Suppressor macrophage treated with lipopolysaccharide for 4 hours (primary cell): ENCODE results near the gene HASPIN.

Experiments used
- DNase-seq: peaks from one replicate; pipeline ENCODE4 v3.0.0-alpha.2; 2020

The HASPIN gene

DNA sequence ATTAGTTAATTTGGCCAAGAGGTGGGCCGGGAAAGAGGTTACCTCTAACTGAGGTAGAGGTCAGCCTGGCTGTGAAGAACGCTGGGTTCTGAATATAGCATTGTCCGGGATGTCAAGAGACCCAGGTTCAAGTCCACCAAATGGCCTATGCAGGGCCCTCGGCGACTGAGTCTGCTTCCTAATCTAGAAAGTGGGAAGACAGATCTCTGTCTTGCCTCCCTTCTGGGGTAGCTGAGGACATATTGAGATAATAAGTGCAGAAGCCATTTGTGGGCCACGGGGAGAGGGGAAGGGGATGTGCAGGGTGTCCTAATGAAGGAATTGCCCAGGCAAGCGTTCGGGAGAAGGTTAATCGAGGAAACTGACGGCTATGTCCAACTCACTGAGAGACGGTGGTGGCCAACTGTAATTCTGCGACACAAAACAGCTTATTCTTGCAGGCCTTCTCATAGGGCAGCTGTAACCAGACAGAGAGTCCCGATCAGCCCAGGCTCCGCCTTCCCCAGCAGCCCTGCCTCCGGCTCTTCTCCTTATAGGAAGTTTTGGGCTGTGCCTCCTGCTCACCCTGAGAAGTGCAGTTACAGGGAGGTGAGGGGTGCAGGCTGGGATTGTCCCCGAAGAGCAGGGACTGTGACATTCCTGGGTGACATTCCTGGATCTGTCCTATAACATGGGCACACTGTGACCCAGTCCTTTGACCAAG lies 15.9 kb downstream of the HASPIN start:
- no peak for DNase-seq

DNA sequence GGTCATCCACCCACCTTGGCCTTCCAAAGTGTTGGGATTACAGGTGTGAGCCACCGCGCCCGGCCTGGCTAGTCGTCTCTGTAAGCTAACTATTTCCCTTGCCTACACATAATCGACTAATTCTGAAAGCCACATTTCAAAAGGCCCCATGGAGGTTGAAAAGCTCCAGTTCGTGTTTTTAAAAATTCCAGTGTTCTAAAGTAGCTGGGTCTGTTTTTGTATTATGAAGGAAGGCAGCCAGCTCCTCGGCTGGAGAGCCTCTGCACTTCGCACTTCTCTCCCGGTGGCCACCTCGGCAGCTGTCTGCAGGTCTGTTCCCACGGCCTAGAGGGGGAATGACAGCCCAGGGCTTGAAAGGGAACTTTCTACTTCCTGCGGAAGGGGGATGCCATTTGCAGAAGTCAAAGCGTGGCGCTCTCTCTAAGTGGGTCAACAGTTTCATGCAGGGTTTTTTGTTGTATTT lies 16.9 kb downstream of the HASPIN start:
- DNase-seq = peak; percentile 54

DNA sequence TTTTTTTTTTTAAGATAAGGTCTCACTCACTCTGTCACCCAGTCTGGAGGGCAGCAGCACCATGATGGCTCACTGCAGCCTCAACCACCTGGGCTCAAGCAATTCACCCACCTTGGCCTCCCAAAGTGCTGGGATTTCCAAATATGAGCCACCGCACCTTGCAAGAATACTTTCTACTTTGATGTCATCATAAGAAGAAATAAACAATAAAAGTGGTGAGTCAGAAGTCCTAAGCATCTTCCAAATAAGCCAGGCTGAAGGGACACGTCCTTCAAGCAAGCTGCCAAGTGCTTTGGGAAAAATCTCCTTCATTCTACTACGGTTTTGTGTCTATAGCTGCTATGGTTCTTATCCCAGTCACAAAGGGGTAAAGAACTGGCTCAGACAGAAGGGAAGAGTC lies 20.3 kb downstream of the HASPIN start:
- no peak for DNase-seq

DNA sequence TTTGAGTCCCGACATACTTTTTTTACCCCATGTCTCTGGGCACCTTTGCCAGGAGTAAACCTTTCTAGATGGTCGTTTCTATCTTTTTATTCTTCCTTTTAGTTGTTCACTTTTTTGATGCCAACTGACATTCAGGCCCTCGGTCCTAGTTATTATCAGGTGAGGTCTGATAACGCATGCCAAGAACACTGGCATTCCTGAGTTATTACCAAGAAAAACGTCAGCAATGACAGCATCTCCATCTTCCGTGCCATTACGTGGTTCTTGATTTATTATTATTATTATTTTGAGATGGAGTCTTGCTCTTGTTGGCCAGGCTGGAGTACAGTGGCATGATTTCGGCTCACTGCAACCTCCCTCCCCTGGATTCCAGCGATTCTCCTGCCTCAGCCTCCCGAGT lies 21.4 kb downstream of the HASPIN start:
- no peak for DNase-seq

DNA sequence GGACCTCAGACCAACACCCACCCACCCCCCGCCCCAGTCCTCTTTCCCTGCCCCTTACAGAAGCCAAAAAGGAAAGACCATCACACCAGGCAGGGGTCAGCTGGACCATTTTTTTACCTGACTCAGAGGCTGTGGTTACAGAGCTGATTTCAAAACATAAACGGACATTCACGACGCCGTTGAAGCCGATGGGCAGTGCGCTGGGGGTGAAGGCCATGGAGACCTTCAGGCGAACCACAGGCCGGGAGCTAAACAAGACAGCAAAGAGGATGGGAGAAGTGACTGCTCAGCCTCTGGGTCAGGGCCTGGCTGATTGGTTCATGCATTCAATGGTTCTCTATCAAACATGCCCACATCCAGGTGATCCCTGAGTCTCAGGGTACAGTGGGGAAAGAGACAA lies 24.1 kb downstream of the HASPIN start:
- DNase-seq = no peak

DNA sequence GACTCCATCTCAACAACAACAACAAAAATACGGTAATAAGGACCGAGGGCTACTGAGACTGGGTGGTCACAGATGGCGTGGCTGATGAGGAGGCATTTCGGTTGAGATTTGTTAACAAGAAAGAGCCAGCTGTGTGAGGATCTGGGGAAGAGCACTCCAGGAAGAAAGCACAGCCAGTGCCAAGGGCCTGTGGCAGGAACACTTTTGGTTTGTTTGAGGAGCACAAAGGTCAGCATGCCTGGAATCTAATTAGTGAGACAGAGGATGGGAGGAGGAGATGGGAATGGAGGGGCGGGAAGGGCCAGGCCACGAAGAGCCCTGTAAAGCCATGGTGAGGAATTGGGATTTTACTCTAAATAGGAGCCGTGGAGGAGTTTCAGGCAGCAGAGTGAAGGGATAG lies 24.9 kb downstream of the HASPIN start:
- no peak for DNase-seq

DNA sequence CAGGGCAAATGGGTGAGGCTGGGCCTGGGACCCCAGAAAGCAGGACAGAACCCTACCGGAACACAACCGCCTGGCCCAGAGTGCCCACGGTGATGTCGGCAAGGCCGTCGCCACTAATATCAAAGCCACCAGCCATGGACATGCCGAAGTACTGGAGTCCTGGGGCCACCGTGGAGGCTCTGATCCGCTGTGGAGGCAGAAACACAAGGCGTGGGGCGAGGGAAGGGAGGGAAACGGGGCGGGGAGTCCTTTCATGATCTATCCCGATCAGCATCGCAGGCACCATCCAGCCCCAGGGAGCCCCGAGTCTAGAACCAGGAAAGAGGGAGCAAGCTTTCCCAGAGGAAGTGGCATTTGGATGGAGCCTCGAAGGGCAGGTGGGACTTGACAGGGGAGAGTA lies 26.6 kb downstream of the HASPIN start:
- DNase-seq = no peak

DNA sequence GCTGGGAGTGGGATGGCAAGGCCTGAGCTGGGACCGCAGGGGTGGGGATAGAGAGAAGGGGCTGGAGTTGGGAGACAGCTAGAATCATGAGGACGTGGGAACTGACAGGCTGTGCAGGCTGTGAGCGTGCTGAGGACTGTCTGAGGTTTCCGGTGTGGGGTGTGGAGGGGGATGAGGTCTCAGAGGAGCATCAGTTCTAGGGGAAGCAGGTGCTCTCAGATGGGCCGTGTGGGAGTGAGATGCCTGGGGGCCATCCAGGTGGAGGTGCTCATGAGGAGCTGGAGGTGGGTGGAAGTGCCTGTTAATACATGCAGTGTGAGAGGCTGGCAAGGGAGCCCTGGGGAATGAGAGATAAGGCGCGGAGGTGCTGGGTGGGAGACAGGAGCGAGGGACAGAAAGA lies 27.2 kb downstream of the HASPIN start:
- DNase-seq = no peak

DNA sequence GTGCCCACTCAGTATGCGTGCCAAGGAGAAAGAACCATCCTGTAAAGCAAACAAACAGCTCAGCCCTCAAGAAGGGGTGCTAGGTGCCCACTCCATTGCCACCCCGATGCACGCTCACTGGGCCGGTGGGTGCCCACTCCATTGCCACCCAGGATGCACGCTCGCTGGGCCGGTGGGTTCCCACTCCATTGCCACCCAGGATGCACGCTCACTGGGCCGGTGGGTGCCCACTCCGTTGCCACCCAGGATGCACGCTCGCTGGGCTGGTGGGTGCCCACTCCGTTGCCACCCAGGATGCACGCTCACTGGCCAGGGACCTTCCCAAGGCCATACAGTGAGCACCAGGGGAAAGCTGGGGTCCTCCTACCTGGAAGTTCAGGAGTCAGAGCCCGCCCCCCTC lies 28.1 kb downstream of the HASPIN start:
- no peak for DNase-seq

DNA sequence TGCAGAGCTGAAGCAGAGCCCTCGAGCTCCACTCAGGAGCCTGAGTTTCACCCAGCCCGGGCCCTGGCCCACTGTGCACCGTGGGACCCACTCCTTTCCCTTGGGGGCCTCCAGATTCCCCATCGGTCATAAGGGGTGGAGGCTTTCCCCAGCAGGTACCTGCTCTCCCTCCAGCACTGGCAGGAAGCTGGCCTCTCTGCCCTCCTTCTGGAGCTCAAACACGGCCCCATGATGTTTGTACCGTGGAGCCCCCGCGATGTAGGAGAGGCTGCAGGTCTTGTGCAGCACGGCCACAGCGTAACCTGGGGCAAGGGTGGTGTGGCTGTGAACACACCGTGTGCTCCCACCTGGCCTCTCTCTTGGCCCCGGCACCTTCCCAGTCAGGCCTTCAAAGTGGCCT lies 29.9 kb downstream of the HASPIN start:
- DNase-seq = no peak

DNA sequence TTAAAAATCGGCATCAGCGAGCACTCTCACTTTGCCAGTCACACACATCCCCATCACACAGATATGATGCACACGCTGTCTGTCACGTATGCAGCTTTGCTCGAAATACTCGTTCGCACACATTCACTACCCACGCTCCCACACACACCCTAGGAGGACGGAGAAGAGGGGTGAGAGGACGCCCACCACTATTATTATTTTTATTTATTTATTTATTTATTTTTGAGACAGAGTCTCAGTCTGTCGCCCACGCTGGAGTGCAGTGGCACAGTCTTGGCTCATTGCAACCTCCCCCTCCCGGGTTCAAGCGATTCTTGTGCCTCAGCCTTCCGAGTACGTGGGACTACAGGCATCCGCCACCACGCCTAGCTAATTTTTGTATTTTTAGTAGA lies 30.4 kb downstream of the HASPIN start:
- no peak for DNase-seq

DNA sequence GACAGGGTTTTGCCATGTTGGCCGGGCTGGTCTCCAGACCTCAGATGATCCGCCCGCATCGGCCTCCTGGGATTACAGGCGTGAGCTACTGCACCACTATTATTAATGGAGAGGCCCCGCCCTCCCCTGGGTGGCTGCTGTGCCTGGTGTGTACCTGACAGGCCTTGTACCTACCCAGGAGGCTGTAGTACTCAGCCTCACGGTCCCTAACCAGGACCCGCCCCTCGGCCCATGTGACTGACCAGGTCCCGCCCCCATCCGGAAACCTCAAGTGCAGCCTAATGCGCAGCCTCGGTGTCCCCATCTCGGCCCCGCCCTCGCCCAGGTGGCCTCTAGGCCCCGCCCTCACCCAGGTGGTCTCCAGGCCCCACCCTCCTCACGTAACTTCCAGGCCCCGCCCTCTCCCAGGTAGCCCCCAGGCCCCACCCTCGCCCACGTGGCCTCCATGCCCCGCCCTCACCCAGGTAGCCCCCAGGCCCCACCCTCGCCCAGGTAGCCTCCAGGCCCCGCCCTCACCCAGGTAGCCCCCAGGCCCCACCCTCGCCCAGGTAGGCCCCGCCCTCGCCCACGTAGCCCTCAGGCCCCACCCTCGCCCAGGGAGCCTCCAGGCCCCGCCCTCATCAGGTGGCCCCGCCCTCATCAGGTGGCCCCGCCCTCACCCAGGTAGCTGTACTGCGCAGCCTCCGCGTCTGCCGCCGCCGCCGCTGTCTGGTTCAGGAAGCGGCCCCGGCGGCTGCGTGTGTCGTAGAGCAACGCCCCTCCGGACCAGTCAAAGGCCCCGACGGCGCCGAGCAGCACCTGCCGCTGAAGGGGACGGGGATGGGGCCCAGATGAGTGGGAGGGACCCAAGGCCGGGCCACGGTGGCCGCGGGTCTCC lies 31.0 kb downstream of the HASPIN start:
- no peak for DNase-seq

DNA sequence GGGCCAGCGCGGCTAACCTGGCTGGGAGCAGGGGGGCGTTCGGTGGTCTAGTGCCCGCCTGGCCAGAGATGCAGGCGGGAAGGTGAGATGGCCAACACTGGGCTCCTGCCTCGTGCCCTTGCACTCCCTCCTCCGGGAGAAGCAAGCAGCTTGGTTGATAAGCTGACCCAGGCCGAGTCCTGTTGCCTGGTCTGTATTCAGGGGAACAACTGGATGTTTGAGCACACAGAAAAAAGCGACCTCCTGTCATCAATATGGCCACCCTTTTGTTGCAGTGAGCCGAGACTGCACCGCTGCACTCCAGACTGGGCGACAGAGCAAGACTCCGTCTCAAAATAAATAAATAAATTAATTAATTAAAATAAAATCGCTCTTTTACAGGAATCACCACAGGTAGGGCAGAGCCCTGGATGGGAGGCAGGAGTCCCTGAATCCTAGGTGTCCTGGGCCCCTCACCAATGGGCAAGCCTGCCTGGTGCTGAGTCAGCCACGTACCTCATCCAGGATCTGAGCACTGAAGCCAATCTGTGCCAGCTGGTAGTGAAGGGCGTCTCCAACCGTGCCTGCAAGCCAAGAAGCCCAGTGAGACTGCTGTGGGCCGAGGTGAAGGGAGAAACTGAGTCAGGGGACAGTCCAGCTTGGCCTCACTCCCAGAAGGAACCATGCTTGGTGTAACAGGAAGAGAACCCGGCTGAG lies 31.8 kb downstream of the HASPIN start:
- no peak for DNase-seq

DNA sequence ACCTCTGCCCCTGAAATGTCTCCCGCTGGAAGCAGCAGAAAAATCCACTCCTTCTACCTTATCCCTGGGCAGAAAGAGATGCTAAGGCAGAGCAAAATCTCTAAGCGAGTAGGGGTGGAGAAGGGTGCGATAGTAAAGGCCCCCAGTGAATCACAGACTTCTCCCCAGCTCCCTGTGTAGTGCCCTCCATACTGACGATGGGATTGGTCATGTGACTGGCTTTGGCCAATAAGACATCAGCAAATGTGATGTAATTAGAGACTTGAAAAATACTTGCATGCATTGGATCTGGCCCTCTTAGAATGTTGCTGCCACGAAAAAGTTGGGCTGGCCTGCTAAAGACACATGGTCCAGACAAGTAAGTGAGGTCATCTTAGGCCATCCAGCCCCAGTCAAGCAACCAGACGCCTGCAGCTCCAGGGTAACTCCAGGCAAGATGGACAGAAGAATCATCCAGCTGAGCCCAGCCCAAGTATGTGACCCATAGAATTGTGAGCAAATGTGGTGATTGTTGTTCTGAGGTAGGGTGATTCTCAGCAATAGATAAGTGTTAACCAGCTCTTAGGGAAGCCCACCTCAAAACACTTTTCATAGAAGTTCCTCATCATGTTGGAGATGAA lies 36.0 kb downstream of the HASPIN start:
- no peak for DNase-seq

DNA sequence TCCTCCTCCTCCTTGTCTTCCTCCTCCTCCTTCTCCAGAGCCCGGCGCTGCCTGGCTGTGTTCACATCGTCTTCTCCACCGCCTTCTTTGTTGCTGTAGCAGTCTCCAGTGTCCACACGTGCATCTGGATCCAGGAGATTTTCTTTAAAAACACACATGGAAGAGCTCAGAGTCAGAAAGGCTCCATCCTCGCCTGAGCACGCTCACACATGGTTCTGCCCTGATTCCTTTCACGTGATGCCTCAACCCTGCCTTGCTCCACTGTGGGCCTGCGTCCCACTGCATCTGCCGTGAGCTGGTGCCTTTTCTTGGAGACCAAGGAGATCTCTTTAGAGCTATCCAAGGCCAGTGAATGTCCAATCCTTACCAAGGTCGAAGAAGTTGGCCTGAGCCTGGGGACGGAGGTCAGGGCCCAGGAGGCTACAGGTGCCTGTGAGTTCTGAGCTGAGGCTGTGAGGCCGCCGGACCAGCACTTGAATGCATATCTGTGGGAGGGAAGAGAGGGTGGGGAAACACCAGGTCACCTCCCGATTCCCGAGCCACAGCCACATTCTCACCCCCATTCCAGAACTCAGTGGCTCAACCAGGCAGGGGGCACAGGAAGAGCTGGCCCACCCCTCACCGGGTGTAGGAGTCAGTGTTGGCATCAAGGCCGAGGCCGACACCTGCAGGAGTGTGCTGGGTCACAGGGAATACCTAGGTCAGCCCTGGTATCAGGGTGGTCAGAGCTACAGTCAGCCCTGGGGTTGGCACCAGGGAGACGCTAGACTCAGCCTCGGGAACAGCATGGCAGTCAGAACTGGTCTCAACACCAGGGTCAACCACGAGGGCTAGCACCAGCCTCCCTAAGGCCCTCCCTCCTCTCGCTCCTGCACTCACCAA lies 37.6 kb downstream of the HASPIN start:
- DNase-seq = no peak

DNA sequence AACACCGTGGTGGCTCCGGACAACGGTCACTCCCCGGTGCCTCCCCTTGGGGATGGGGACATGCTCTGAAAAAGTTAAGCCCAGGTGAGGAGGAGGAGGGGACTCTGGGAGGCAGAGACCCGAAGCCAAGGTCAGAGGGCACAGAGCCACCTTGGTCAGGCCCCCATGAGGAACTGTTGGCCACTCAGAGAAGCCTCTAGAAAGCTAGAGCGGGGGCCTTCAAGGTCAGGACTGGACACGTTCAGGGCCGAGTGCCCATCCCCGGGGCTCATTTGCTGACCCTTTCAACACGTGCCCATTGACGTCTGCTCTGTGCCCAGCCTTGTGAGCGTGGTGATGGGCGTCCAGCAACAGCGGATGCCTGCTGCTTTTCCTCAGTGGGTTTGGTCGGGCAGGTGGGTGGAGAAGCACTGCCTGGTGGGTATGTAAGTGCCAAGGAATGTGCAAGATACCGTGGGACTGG lies 38.2 kb downstream of the HASPIN start:
- no peak for DNase-seq

DNA sequence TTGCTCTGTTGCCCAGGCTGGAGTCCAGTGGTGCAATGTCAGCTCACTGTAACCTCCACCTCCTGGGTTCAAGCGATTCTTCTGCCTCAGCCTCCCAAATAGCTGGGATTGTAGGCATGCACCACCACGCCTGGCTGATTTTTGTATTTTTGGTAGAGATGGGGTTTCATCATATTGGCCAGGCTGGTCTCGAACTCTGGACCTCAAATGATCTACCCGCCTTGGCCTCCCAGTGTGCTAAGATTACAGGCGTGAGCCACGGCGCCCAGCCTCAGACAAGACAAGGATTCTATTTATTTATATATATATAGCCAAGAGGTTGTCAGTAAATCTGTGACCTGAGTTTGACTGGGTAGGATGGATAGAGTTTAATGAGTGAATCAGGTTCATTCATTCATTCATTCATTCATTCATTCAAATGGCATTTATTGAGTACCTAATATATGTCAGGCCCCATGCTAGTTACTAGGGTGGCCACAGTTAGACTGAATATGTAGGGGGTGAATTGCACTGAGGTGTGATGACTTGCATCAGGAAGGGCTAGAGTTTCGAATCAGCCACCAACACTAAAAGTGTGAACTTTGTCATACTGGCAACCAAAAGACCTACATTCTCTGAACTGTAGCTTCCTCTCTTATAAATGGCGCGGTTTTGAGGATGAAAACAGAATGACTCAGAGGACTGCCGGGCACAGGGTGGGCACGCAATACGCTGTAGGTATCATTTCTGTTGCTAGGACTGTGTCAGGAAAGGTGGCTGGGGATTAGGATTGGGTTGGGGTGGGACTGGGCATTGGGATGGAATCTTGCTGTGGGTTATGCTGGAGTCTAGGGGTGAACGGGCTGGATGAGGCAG lies 39.4 kb downstream of the HASPIN start:
- peak; percentile 43 for DNase-seq

DNA sequence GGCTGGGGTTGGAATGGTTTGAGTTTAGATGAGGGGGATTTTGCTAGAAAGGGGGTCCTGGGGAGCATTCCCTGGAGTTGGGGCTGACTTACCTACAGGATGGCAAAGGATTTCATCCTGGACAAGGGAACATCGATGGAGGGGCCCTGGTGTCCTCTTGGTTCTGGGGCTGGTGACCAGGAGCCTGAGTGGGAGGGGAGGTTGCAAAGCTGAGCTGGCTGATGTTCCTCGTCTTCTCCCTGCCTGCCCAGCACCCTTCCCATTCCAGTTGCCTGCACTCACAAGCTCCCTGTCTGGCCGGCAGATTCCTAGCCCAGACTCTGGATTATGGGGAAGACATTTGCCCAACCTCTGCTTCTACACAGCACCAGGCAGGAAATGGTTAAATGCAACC lies 40.1 kb downstream of the HASPIN start:
- no peak for DNase-seq

DNA sequence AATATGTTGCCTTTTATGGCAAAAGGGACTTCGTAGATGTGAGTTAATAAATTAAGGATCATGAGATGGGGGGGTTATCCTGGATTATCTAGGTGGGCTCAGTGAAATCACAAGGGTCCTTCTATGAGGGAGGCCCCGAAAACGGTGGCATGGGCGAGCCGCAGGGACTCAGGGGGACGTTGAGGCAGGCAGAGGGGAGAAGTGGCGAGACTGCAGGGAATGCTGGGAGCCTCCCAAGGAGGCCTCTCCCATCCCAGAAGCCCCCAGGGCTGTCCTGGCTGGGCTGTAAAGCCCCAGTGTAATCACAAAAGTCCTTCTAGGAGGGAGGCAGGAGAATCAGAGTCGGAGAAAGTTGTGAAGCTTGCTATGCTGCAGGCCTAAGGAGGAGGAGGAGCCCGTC lies 42.3 kb downstream of the HASPIN start:
- DNase-seq = no peak

DNA sequence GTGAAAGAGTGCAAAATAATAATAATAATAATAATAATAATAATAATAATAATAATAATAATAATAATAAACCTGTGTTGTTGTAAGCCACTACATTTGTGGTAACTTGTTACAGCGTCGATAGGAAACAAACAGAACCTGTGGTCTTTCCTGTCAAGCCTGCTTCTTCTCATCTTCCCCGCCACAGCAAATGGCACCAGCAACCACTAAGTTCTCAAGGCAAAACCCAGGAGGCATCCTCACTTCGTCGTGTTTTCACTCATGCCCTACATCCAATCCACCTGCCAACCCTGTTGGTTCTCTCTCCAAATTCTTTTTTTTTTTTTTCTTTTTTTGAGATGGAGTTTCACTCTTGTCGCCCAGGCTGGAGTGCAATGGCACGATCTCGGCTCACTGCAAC lies 43.1 kb downstream of the HASPIN start:
- no peak for DNase-seq

DNA sequence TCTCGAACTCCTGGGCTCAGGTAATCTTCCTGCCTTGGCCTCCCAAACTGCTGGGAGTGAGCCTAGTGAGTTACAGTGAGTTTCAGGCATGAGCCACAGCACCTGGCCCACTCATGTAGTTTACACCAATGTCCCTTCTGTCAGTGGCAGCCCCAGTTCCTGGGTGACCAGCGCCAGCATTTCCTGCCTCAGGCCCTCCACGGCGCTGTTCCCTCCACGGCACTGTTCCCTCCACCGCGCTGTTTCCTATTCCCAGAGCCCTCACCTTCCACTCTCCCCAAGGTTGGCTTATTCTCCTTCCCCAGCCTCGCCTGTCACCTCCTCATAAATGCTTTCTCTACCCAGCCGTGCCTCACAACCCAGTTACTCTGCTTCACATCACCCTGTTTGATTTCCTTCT lies 44.6 kb downstream of the HASPIN start:
- no peak for DNase-seq
